WTC11 (cell line): Measurements from ENCODE around the gene DLL1. TPM values are rescaled to one million over a fixed set of nuclear protein-coding genes. Genes with fewer than 3 reads are reported as not detected.
A peak's percentile ranks its signal among the peaks of the same experiment; 100 is the strongest.

ENCODE experiments used
- ATAC-seq: fragments of 200-7000 bp; cut with Tn5 transposase; 2 replicates; pipeline ENCODE4 v1.10.0; 2021; ENCODE audit warnings: mild to moderate bottlenecking, moderate library complexity
- CTCF ChIA-PET: fragments of 300-600 bp; sonication (Branson Sonifier 250); formaldehyde crosslinking; loops from one replicate; lab custom pipeline; 2021; ENCODE audit warnings: antibody characterized with exemption; lab: Charles Lee
- POLR2A ChIA-PET: fragments of 350-600 bp; sonication (Branson Sonifier 250); formaldehyde crosslinking; loops from one replicate; lab custom pipeline; 2021; ENCODE audit warnings: antibody characterized with exemption; lab: Charles Lee
- DNase-seq: peaks from one replicate; pipeline ENCODE4 v3.0.0; 2021; ENCODE audit warnings: low spot score
- H3K27ac Mint-ChIP-seq: 2 replicates; pipeline ENCODE4 v1.8.0; 2021; ENCODE audit warnings: mixed read lengths
- H3K27me3 Mint-ChIP-seq: 2 replicates; pipeline ENCODE4 v1.8.0; 2021; ENCODE audit warnings: low read depth, mild to moderate bottlenecking, moderate library complexity, mixed read lengths
- H3K36me3 Mint-ChIP-seq: 2 replicates; pipeline ENCODE4 v1.8.0; 2021; ENCODE audit warnings: mixed read lengths
- H3K4me1 Mint-ChIP-seq: 2 replicates; pipeline ENCODE4 v1.8.0; 2022; ENCODE audit warnings: mixed read lengths
- H3K4me3 Mint-ChIP-seq: 2 replicates; pipeline ENCODE4 v1.8.0; 2021; ENCODE audit warnings: mild to moderate bottlenecking, moderate library complexity, mixed read lengths
- H3K9me3 Mint-ChIP-seq: 2 replicates; pipeline ENCODE4 v1.8.0; 2021; ENCODE audit warnings: mixed read lengths
- CBFB ChIP-seq: sonication (generic); formaldehyde crosslinking; IDR thresholded peaks from 2 replicates; pipeline ENCODE4 v1.8.1; 2022; ENCODE audit warnings: mild to moderate bottlenecking, low read depth, missing genetic modification reagents
- ESRRA ChIP-seq: sonication (generic); formaldehyde crosslinking; IDR thresholded peaks from 2 replicates; pipeline ENCODE4 v1.8.1; 2022; ENCODE audit warnings: mild to moderate bottlenecking, missing genetic modification reagents, borderline replicate concordance
- FOXK1 ChIP-seq: sonication (generic); formaldehyde crosslinking; IDR thresholded peaks from 2 replicates; pipeline ENCODE4 v1.8.0; 2022; ENCODE audit warnings: mild to moderate bottlenecking, moderate library complexity, missing genetic modification reagents
- HMGA2 ChIP-seq: fragments of 250-450 bp; sonication (Bioruptor Pico); IDR thresholded peaks from 2 replicates; pipeline ENCODE4 v1.4.0; 2021; ENCODE audit warnings: mild to moderate bottlenecking, moderate library complexity
- KAT7 ChIP-seq: sonication (generic); formaldehyde crosslinking; IDR thresholded peaks from 2 replicates; pipeline ENCODE4 v1.8.1; 2023; ENCODE audit warnings: missing genetic modification reagents, mild to moderate bottlenecking, borderline replicate concordance
- RORB ChIP-seq: fragments of 250-450 bp; sonication (Bioruptor Pico); IDR thresholded peaks from 2 replicates; pipeline ENCODE4 v1.9.0; 2021; ENCODE audit warnings: mild to moderate bottlenecking
- TCF7 ChIP-seq: sonication (generic); formaldehyde crosslinking; IDR thresholded peaks from 2 replicates; pipeline ENCODE4 v1.8.0; 2022; ENCODE audit warnings: mild to moderate bottlenecking, low read depth, missing genetic modification reagents, moderate library complexity
- TP53 ChIP-seq: sonication (generic); formaldehyde crosslinking; IDR thresholded peaks from 2 replicates; pipeline ENCODE4 v1.8.1; 2023; ENCODE audit warnings: mild to moderate bottlenecking, missing genetic modification reagents
- ZNF121 ChIP-seq: sonication (generic); formaldehyde crosslinking; IDR thresholded peaks from 2 replicates; pipeline ENCODE4 v1.8.0; 2023; ENCODE audit warnings: missing genetic modification reagents
- ZNF423 ChIP-seq: fragments of 250-450 bp; sonication (Bioruptor Pico); IDR thresholded peaks from 2 replicates; pipeline ENCODE4 v2.1.2; 2022; ENCODE audit warnings: mild to moderate bottlenecking, moderate library complexity
- total RNA-seq: library from RNA; stranded (reverse); gene quantifications from 3 replicates; pipeline ENCODE4 v1.2.3, GENCODE V29; 2021
- TF ChIP-seq, protein P1 (sequence below): fragments of 250-450 bp; sonication (Bioruptor Pico); IDR thresholded peaks from 2 replicates; pipeline ENCODE4 v1.9.0; 2021; ENCODE audit warnings: moderate library complexity, mild to moderate bottlenecking, inconsistent platforms, borderline replicate concordance
- TF ChIP-seq, protein P2 (sequence below): fragments of 250-450 bp; sonication (Bioruptor Pico); IDR thresholded peaks from 2 replicates; pipeline ENCODE4 v1.9.0; 2021; ENCODE audit warnings: mild to moderate bottlenecking
- TF ChIP-seq, protein P3 (sequence below): sonication (generic); formaldehyde crosslinking; IDR thresholded peaks from 2 replicates; pipeline ENCODE4 v1.8.0; 2022; ENCODE audit warnings: missing genetic modification reagents
- TF ChIP-seq, protein P4 (sequence below): sonication (generic); formaldehyde crosslinking; IDR thresholded peaks from 2 replicates; pipeline ENCODE4 v1.8.1; 2023; ENCODE audit warnings: mild to moderate bottlenecking, missing genetic modification reagents, borderline replicate concordance

The DLL1 gene
- total RNA-seq, 1 experiment from 2014 or later = 25.3 TPM

DNA sequence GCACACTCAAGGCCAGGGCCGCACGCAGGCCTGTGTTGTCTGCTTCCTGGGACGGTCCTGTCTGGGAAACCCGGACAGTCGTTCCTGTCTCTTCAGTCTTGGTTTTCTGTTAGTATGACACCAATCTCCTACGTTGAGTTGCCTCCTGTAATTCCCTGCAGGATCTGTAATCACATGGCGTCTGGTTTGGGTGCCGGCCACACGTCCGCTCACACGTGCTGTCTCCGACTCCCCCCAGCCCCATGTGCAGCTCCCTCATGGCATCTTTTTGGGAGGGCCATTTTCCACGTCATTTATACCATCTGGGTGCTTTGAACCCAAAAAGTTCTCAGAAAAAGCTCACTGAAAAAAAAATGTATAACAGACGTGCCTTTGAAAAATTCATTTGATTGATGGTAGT lies 23.2 kb downstream of the DLL1 start (continued):
- TF ChIP-seq, protein P1, sequence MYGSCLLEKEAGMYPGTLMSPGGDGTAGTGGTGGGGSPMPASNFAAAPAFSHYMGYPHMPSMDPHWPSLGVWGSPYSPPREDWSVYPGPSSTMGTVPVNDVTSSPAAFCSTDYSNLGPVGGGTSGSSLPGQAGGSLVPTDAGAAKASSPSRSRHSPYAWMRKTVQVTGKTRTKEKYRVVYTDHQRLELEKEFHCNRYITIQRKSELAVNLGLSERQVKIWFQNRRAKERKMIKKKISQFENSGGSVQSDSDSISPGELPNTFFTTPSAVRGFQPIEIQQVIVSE (CRISPR knock-in tag) = no peak
- TF ChIP-seq, protein P2, sequence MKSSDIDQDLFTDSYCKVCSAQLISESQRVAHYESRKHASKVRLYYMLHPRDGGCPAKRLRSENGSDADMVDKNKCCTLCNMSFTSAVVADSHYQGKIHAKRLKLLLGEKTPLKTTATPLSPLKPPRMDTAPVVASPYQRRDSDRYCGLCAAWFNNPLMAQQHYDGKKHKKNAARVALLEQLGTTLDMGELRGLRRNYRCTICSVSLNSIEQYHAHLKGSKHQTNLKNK (CRISPR knock-in tag) = no peak

DNA sequence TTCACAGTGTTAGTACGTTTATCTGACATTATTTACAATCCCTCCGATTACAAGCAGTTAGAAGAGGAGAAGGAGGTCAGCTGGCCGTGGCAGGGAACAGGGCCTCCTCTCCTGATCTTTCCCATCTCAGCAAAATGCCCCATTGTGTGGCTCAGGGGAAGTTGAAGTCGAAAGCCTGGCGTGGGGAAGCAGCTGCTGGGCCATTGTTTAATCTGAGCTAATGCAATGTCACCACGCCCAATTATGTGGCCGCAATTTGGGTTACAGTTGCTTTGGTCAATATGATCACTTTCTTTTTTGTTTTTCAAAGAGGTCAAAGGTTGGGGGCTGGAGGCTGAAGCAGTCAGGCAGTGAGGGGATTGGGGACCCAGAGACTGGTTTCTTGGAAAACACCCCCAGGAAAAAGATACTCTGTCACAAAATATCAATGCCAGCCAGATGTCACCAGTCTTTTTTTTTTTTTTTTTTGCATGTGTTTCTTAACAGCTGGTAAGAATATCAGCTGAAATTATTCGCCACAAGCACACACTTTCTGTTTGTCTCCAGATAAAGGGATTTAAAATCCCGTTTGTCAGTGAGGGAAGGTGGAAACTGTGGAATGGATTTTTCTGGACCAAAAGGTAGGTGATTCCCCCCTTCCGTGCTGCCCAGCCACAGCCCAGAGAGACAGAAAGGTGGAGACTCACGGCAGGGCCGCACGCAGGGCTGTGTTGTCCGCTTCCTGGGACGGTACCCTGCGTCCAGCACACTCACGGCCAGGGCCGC lies 24.6 kb downstream of the DLL1 start:
- Mint-ChIP-seq H3K9me3 (no peaks in the 10 kb centered on the region), H3K4me1 (peaks cover 19% of the 10 kb centered on the region), H3K36me3 (no peaks in the 10 kb centered on the region), H3K4me3 (no peak overlapping the region), H3K27ac (no peak overlapping the region; the same call in 1 of the 2 replicates), H3K27me3 (no peaks in the 10 kb centered on the region)
- ATAC-seq = no peak
- ChIA-PET CTCF (interaction anchor here (0.7 kb wide), 1 partner anchor 43 kb away, joined by 3 read pairs; no protein-coding TSS in a partner anchor), POLR2A (interaction anchor here (0.6 kb wide), 1 partner anchor 187 kb away, joined by 3 read pairs; no protein-coding TSS in a partner anchor)
- TF ChIP-seq, protein P3, sequence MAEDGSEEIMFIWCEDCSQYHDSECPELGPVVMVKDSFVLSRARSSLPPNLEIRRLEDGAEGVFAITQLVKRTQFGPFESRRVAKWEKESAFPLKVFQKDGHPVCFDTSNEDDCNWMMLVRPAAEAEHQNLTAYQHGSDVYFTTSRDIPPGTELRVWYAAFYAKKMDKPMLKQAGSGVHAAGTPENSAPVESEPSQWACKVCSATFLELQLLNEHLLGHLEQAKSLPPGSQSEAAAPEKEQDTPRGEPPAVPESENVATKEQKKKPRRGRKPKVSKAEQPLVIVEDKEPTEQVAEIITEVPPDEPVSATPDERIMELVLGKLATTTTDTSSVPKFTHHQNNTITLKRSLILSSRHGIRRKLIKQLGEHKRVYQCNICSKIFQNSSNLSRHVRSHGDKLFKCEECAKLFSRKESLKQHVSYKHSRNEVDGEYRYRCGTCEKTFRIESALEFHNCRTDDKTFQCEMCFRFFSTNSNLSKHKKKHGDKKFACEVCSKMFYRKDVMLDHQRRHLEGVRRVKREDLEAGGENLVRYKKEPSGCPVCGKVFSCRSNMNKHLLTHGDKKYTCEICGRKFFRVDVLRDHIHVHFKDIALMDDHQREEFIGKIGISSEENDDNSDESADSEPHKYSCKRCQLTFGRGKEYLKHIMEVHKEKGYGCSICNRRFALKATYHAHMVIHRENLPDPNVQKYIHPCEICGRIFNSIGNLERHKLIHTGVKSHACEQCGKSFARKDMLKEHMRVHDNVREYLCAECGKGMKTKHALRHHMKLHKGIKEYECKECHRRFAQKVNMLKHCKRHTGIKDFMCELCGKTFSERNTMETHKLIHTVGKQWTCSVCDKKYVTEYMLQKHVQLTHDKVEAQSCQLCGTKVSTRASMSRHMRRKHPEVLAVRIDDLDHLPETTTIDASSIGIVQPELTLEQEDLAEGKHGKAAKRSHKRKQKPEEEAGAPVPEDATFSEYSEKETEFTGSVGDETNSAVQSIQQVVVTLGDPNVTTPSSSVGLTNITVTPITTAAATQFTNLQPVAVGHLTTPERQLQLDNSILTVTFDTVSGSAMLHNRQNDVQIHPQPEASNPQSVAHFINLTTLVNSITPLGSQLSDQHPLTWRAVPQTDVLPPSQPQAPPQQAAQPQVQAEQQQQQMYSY = peak; percentile 59; the same call in 1 of the 2 replicates
- TF ChIP-seq ESRRA (CRISPR knock-in tag) = no peak
- TF ChIP-seq ZNF423 (CRISPR knock-in tag) = no peak
- TF ChIP-seq, protein P1 (CRISPR knock-in tag) = no peak
- DNase-seq = no peak

DNA sequence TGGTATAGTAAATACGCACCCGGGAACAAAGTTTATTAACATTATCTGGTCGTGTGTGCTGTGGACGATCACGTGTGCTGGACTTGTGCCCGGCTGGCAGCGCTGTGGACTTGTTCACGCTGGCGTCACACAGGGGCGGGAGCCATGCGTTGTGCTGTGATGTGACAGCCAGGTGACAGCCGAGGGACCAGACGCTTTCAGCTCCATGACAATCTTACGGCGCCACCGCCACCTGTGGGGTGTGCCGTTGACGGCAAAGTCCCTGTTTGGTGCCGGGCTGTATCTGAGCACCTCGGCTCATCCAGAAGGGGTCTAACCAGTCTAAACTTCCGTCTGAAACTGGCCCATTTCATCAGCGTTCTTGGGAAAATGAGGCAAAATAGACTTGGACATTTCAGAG lies 25.2 kb downstream of the DLL1 start:
- H3K4me3 Mint-ChIP-seq = no peak overlapping the region
- TF ChIP-seq HMGA2 (CRISPR knock-in tag) = no peak
- TF ChIP-seq FOXK1 (CRISPR knock-in tag) = no peak
- TF ChIP-seq, protein P4, sequence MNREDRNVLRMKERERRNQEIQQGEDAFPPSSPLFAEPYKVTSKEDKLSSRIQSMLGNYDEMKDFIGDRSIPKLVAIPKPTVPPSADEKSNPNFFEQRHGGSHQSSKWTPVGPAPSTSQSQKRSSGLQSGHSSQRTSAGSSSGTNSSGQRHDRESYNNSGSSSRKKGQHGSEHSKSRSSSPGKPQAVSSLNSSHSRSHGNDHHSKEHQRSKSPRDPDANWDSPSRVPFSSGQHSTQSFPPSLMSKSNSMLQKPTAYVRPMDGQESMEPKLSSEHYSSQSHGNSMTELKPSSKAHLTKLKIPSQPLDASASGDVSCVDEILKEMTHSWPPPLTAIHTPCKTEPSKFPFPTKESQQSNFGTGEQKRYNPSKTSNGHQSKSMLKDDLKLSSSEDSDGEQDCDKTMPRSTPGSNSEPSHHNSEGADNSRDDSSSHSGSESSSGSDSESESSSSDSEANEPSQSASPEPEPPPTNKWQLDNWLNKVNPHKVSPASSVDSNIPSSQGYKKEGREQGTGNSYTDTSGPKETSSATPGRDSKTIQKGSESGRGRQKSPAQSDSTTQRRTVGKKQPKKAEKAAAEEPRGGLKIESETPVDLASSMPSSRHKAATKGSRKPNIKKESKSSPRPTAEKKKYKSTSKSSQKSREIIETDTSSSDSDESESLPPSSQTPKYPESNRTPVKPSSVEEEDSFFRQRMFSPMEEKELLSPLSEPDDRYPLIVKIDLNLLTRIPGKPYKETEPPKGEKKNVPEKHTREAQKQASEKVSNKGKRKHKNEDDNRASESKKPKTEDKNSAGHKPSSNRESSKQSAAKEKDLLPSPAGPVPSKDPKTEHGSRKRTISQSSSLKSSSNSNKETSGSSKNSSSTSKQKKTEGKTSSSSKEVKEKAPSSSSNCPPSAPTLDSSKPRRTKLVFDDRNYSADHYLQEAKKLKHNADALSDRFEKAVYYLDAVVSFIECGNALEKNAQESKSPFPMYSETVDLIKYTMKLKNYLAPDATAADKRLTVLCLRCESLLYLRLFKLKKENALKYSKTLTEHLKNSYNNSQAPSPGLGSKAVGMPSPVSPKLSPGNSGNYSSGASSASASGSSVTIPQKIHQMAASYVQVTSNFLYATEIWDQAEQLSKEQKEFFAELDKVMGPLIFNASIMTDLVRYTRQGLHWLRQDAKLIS (CRISPR knock-in tag) = no peak
- no peak for TF ChIP-seq RORB (CRISPR knock-in tag)
- TF ChIP-seq, protein P3 = no peak
- TF ChIP-seq TCF7 (CRISPR knock-in tag) = no peak
- TF ChIP-seq TP53 (CRISPR knock-in tag) = no peak
- TF ChIP-seq KAT7 = no peak
- no peak for TF ChIP-seq CBFB (CRISPR knock-in tag)
- TF ChIP-seq ZNF121 (CRISPR knock-in tag) = no peak

More for the DNA sequence above, 25.2 kb downstream of the DLL1 start:
- Mint-ChIP-seq H3K27ac (no peak overlapping the region), H3K36me3 (no peaks in the 10 kb centered on the region), H3K4me1 (peaks cover 19% of the 10 kb centered on the region), H3K27me3 (no peaks in the 10 kb centered on the region), H3K9me3 (peaks cover 1% of the 10 kb centered on the region; the same call in 1 of the 2 replicates)
- CTCF ChIA-PET = no interaction called here
- POLR2A ChIA-PET = no interaction called here
- ATAC-seq = no peak
- DNase-seq = no peak
